ENCODE data around the gene AGAP3.

The AGAP3 gene

GRCh38 chr7:151073990-151074389 is 12.3 kb upstream of the AGAP3 start:
- no peak for DNase-seq (ENCODE audit: low read depth in 1 of 2, low spot score in 1 of 2)

- no peak for DNase-seq (ENCODE audit: low read depth in 1 of 2, low spot score in 1 of 2)
Observed at GRCh38 chr7:151074817-151075661, 11.2 kb upstream of the AGAP3 start.

GRCh38 chr7:151075662-151075971 is 10.7 kb upstream of the AGAP3 start:
- DNase-seq (ENCODE audit: low read depth in 1 of 2, low spot score in 1 of 2), result no peak

GRCh38 chr7:151075978-151076426 is 10.3 kb upstream of the AGAP3 start:
- no peak for DNase-seq (ENCODE audit: low read depth in 1 of 2, low spot score in 1 of 2)

GRCh38 chr7:151076863-151077704 is 9.2 kb upstream of the AGAP3 start:
- DNase-seq (ENCODE audit: low read depth in 1 of 2, low spot score in 1 of 2), result no peak

DNA sequence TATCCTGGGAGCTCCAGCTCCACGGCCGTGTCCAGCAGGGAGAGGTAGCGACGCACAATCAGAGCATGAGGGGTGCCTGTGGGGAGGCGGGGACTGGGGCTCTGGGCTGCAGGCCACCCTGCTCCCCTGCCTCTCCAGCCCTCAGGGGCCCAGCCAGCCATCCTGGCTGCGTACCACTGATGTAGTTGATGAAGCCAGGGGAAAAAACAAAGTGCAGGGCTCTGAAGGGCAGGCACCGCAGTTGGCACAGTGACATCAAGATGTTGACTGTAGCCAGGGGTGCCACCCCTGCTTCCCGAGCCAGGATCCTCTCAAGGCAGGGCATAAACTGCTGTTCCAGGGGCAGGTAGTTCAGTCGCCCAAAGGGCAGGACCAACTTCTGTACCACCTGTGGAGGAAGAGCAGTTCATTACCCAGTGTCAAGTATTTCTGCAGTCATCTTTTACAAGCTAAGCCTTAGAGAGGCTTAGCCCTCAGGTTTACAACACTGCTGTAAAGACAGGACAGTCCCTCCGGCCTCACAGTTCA is 8.5 kb upstream of the AGAP3 start:
- no peak for DNase-seq (ENCODE audit: low read depth in 1 of 2, low spot score in 1 of 2)

- no peak for DNase-seq (ENCODE audit: low read depth in 1 of 2, low spot score in 1 of 2)
Observed at GRCh38 chr7:151078233-151079040, 7.8 kb upstream of the AGAP3 start.

- no peak for DNase-seq (ENCODE audit: low read depth in 1 of 2, low spot score in 1 of 2)
Observed at GRCh38 chr7:151079199-151079910, 6.9 kb upstream of the AGAP3 start.

- no peak for DNase-seq (ENCODE audit: low read depth in 1 of 2, low spot score in 1 of 2)
Observed at GRCh38 chr7:151080067-151080521, 6.2 kb upstream of the AGAP3 start.

DNA sequence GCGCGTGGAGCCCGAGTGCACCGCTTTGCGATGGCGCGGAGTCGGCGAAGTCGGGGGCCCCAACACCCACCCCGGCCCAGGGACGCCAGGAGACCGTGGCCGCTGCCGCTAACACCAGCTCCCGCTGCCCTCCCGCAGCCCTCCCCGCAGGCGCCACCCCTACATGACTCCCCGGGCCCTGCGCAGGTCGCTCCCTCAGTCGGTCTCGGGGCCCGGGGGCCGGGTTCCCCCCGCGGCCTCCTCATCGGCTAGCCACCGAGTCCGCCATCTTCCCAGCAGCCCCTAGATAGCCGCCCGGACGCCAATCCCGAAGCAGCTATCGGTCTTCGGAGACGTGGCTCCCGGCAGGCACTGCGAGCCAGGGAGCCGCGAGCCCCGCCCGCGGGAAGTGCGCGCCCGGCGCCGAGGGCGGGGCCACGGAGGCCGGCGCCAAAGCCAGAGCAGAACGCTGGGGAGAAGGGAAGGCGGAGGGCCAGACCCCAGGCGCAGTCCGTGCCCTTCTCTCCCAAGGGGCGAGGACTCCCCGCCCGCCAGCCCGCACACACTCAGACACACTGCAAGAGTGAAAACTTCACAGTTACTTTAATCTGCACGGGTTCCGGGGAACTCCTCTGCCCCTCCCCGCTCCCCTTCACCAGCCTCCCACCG is 5.6 kb upstream of the AGAP3 start, which contains the start of gene FASTK:
FASTK (minus strand) TSS at position 288 of the 648 bp plus-strand sequence; CDS start at position 245, 43 bp downstream.
- peak; percentile 69 to 86 for DNase-seq (ENCODE audit: low read depth in 1 of 2, low spot score in 1 of 2)

- DNase-seq (ENCODE audit: low read depth in 1 of 2, low spot score in 1 of 2), result no peak
Observed at GRCh38 chr7:151081170-151082101, 4.8 kb upstream of the AGAP3 start.

DNA sequence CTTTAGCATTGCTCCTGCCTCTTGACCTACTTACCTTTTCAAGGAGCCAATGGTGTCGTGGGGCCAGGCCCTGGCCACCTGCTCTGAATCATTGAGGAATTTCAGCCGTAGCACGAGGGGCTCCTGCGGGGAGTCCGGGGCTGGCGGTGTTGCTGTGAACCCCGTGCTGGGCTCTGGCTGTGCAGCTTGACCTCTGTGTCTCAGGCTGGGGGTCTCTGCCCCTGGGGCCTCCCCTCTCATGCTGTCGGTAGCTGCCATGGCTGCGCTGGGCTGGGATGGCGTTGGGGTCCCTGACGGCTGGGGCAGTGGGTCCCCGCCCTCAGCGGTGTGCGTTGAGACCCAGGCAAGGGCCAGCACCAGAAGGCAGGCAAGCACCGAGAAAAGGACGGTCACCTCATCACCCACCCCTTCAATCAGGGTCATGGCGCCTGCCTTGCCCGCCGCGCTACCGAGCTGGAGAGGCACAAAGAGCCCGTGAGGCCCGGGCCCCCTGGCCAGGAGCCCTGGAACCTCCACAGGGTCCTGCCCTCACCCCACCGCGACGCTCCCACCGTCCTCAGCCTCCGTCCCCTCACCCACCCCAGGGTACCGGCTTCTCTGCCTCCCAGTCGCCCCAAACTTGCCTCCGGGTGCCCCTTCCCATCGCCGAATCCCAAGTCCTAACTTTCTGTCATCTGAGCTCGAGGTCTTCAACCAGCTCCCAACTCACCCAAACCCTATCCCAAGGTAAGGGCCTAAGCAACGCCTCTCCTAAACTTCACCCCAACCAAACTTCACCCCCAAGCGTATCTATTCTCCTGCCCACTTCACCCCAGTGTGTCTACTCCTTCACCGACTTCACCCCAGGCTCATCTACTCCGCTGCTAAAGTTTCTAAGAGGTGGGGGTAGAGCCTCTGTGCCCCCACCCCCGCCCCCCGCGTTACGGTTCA is 3.9 kb upstream of the AGAP3 start:
- no peak for DNase-seq (ENCODE audit: low read depth in 1 of 2, low spot score in 1 of 2)

- peak; percentile 68 to 74 for DNase-seq (ENCODE audit: low read depth in 1 of 2, low spot score in 1 of 2)
Observed at GRCh38 chr7:151083071-151083823, 3.0 kb upstream of the AGAP3 start, which contains the start of gene TMUB1. TMUB1 (minus strand) TSS chr7:151083493; CDS start chr7:151082563, 930 bp downstream.

GRCh38 chr7:151083824-151084160 is 2.5 kb upstream of the AGAP3 start:
- no peak for DNase-seq (ENCODE audit: low read depth in 1 of 2, low spot score in 1 of 2)

DNA sequence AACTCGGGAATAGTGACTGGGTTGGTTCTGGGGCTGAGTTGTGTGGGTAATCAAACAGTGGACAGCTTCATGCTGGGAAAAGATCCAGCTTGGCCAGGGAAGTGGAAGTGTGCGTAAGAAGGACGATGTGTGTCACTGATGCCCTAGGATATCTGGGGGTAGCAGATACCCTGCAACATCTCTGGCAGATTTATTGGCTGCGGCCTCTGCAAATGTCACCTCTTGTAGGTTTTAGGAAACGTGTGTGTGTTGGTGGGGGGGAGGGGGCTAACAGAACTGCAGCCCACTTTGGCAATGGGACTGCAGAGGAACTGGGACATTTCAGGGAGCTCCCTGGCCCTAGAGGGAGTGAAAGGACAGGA is 965 bp upstream of the AGAP3 start:
- no peak for DNase-seq (ENCODE audit: low read depth in 1 of 2, low spot score in 1 of 2)

DNA sequence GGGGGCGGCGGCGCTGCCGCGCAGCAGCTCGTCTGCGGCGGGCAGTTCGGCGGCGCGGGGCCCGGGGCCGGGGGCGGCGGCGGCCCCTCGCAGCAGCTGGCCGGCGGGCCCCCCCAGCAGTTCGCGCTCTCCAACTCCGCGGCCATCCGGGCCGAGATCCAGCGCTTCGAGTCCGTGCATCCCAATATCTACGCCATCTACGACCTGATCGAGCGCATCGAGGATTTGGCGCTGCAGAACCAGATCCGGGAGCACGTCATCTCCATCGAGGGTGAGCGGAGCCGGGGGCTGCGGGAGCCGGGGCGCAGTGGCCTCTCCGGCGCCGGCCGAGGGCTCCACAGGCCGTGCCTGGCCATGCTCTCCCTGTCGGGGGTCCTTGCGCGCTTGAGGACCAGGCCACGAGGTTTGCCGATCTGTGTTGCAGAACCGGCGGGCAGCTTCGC is 548 bp downstream of the AGAP3 start:
- no peak for DNase-seq (ENCODE audit: low read depth in 1 of 2, low spot score in 1 of 2)

All from activated CD4-positive, alpha-beta T cell treated with anti-CD3 and anti-CD28 coated beads, Interleukin-2, amount 50 U/mL, for 24 hours (primary cell).